NCI-H2107 (cell line): ENCODE measurements around the gene RHBDF2.

Source experiments
- DNase-seq: peaks from one replicate; lab custom pipeline; 2025; lab: John Stamatoyannopoulos, UW

Gene RHBDF2

DNA sequence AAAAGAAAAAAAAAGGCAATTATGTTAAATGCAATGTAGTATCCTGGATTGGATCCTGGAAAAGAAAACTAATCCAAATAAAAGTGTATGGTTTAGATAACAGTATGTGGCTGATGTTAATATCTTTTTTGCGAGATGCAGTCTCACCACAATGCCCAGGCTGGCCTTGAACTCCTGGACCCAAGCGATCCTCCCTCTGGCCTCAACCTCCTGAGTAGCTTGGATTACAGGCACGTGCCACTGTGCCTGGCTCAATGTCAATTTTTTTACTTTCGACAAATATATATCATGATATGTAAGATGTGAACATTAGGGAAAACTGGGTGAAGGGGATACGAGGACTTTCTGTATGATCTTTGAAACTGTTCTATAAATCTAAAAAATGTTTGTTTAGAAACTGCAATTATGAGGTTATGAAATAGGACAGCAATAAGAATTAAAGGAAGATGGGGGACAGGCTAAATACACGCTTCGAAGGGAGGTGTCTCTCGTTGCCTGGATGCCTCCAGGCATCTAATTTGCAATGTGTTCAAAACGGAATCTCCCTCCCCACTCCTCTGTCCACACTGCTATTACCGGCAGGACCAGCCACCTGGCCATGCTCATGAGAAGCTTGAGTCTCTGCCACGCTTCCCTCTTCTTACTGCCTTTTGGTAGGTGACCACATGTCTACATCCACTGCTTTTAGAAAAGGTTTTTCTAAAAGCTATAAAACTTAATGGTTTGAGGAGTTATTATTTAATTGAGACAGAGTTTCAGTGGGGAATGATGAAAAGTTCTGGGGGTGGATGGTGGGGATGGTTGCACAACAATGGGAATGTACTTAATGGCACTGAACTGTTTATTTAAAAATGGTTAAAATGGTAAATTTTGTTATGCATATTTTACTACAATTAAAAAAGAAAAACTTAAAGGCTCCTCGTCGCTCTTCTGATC lies 63.5 kb downstream of the RHBDF2 start:
- no peak for DNase-seq

DNA sequence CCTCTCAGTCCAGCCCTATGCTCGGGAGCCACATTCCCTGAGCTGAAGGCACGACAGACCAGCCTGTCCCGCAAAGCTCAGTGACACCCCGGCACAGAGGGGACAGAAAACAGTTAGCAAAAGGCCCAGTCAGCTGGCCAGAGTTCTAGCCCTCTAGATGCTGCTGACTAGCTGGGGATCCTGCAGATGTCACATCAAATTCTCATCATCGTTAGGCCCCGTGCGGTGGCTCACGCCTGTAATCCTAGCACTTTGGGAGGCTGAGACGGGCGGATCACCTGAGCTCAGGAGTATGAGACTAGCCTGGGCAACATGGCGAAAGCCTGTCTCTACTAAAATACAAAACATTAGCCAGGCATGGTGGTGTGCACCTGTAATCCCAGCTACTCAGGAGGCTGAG lies 65.5 kb downstream of the RHBDF2 start:
- DNase-seq, result no peak

DNA sequence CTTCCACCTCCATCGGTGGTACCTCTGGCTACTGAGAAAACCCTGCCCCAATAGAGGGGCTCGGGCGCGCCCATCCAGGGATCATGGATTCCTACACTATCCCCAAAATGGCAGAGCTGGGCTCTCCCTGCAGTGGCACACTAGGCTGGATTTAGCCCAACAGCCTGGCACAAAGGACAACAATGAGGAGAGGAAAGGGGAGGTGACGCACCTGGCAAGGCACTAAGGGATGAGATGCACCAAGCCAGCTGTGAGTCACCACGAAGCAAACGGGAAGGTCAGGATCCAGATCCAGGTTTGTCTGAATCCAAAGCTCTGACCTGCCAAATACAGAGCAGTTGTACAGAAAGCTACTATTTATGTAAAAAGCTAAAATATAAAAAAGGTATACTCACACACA lies 66.4 kb downstream of the RHBDF2 start:
- DNase-seq, result no peak

GRCh38 chr17:76433693-76434092 lies 67.5 kb downstream of the RHBDF2 start:
- DNase-seq, result no peak

DNA sequence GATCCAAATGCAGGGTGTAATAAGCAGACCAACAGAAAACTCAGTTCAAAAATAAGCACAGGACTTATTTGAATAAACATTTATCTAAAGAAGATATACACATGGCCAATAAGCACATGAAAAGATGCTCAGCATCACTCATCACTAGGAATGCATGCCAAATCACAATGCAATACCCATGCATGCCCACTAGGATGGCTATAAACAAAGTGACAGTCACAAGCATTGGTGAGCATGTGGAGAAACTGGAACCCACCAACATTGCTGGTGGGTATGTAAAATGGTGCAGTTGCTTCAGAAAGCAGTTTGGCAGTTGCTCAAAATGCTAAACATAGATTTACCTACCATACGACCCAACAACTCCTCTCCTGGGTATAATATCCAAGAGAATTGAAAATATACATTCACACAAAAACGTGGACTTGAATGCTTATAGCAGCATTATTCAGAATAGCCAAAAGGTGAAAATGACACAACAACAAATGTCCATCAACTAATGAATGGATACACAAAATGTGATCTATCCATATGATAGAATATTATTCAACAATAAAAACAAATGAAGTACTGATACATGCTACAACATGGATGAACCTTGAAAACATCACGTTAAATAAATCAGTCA lies 68.4 kb downstream of the RHBDF2 start:
- no peak for DNase-seq

DNA sequence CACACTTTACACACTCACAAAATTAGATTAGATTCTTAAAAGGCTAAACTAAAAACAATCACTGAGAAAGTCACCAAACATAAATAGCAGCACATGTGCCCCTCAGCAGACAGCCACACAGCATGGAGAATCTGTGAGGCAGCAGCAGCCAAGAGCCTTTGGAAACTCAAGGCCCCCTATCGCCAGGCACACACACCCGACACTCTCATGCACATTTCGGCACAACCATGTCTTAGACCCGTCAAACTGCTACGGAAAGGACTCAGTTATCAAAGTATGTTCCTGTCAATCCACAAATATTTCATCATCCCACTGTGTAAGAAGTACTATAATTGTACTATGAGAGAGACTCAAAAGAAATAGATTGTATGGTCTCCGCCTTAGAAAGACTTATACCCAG lies 69.2 kb downstream of the RHBDF2 start:
- no peak for DNase-seq

GRCh38 chr17:76431509-76431908 lies 69.7 kb downstream of the RHBDF2 start:
- no peak for DNase-seq

DNA sequence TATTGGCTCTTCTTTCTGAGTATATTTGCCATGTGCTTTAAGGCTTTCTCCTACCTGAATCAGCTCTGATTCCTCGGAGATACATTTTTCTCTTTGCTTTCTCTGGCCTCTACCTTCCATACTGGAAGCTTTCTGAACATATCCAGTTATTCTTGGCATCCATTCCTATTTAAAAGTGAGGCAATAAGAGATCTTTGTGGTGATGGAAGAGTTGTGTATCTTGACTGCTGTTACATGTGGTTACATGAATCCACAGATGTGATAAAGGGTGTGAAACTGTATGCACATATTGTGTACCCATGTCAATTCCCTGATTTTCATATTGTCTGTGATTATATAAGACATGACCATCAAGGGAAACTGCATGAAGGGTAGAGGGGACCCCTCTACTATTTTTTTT lies 72.7 kb downstream of the RHBDF2 start:
- DNase-seq, result no peak

DNA sequence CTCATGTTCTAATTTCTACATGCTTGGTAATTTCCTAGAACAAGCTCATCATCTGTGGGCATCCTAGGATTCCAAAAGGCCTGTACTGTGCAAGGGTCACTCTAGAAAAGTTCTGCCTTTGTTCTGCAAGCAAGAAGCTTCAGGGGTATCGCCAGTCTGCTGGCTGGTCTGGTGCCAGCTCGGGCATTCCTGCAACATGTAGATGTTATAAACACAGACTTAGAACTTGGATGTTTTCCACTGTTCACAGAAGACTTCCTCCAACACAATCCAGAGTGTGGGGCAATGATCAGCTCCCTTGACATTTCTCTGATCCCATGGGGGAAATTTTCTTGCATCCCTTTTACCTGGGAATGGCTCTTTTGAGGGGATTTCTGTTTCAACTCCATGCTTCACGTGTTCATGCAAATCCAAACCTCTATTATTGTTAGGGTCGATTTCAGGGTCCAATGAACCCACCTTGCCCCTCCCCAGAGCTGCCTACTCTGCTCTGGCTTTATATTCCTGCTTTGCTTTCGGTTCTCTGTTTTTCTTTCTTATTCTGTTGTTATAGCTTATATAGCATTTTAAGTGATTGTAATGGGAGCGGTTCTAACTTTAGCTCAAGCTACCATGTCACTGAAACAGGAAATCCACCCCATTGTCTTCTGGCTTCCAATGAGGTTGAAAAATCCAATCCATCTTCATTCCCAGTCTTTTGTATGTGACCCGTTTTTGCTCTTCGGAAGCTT lies 73.6 kb downstream of the RHBDF2 start:
- no peak for DNase-seq

DNA sequence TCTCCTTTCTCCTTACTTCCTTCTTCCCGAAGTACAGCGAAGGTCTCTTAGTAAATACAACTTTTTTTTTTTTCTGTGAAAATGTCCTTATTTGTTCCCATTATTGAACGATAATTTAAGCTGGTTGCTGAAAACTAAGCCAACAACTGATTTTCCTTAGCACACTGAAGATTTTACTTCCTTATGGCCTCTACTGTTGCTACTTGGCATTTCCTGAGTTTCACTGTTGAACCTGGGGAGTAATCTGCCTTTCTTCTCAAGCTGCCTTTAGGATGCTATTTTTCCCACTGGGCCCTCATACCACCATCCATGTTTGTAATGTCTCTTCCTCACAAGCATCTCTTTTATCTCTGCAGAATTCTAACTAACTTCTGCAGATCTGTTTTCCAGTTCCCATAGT lies 74.4 kb downstream of the RHBDF2 start:
- no peak for DNase-seq

- DNase-seq, result no peak
These were observed 78.4 kb downstream of the RHBDF2 start for GRCh38 chr17:76422860-76423259.

DNA sequence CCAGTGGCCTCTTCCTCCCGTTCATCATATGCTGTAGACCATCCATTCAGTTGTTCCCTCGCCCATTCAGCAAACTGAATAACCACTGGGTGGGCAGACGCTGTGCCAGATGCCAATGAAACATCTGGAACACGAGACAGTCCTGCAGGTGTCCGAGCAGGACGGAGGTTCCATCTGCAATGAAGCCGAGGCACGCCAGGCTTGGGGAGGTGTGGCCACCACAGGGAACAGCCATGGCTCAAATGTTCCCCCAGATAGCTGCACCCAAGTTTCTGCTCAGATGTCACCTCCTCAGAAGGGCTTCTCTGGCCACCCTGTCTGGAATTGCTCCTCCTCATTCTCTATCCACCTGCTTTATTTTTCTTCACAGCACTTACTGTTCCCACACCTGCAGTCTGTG lies 78.8 kb downstream of the RHBDF2 start:
- DNase-seq, result no peak

DNA sequence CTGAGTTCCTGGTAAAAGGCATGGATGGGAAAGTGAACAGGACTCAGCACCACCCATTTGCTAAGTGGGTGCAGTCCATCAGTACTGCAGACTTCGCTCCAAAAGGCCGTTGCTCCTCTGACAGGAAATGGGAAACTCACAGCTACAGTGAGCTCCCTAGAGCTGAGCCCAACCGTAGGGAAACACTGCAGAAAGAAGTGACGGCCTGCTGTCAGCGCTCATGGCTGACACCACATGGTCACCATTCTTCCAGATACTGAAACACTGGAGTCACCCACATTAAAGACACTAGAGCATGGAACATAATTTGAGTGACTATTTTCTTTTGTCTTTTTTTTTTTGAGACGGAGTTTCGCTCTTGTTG lies 80.2 kb downstream of the RHBDF2 start:
- no peak for DNase-seq
